Neural progenitor cell (in vitro differentiated cells): Measurements from ENCODE around the gene VTCN1.

Experiments
- EZH2 ChIP-seq: fragments of 200-600 bp; sonication (generic); IDR thresholded peaks from 2 replicates; pipeline ENCODE4 v1.6.1; 2017; ENCODE audit warnings: antibody characterized with exemption, mild to moderate bottlenecking, moderate library complexity
- EZH2phosphoT487 ChIP-seq: fragments of 200-600 bp; sonication (generic); IDR thresholded peaks from 2 replicates; pipeline ENCODE4 v1.6.1; 2017; ENCODE audit warnings: antibody characterized with exemption
- TF ChIP-seq, protein P1 (sequence below): fragments of 200-600 bp; sonication (generic); IDR thresholded peaks from 2 replicates; pipeline ENCODE4 v1.5.1; 2017; ENCODE audit warnings: antibody characterized with exemption, mild to moderate bottlenecking

DNA sequence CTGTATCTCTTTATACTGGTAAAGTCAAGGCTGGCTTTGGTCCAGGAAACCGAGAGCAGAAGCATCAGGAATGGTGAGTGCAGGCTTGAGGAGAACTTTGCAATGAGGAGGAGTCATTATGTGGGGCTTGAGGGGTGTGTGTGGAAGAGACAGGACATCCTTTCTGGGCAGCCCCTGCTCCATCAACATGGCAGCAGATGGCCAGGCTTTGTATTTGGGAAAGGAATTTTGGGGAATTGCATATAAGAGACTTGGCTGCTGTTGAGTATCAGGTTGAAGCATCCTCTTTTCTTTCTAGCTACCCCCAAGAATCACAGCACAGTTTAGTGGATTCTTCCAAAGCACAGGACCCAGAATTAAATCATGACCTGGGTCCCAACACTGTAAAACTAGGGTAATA lies 33.4 kb downstream of the VTCN1 start:
- TF ChIP-seq, protein P1, sequence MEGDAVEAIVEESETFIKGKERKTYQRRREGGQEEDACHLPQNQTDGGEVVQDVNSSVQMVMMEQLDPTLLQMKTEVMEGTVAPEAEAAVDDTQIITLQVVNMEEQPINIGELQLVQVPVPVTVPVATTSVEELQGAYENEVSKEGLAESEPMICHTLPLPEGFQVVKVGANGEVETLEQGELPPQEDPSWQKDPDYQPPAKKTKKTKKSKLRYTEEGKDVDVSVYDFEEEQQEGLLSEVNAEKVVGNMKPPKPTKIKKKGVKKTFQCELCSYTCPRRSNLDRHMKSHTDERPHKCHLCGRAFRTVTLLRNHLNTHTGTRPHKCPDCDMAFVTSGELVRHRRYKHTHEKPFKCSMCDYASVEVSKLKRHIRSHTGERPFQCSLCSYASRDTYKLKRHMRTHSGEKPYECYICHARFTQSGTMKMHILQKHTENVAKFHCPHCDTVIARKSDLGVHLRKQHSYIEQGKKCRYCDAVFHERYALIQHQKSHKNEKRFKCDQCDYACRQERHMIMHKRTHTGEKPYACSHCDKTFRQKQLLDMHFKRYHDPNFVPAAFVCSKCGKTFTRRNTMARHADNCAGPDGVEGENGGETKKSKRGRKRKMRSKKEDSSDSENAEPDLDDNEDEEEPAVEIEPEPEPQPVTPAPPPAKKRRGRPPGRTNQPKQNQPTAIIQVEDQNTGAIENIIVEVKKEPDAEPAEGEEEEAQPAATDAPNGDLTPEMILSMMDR, result no peak
- TF ChIP-seq EZH2phosphoT487 (no peak), EZH2 (no peak)
